Measurements from ENCODE around the gene CRIM1. TPM values are rescaled to one million over a fixed set of nuclear protein-coding genes. Genes with fewer than 3 reads are reported as not detected.

Gene CRIM1
- total and polyA plus RNA-seq, 5 donors from 2014 or later: 0.15 to 2.7 (median 0.74) TPM

DNA sequence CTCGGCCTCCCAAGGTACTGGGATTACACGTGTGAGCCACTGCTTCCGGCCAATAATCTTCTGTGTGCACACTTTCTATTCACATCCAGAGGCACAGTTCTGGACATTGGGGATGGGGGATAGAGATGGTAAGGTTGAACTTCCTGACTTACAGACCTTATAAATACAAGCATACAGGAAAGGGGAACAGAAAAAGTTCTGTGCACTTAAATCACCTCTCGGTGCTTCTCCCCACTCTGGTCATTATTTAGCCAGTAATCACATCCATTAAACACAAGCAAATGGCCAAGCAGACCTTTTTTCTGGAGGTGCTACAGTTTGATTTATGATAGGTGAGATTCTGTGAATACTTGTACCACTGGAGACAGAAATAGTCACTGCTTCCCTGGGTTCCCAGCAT, 110.6 kb downstream of the CRIM1 start:
- Mint-ChIP-seq H3K27ac (no peak overlapping the region), H3K4me1 (peaks cover 0 to 11% (median 4%) of the 10 kb centered on the region in 4 donors), H3K36me3 (no peaks in the 10 kb centered on the region), H3K4me3 (no peak overlapping the region), H3K9me3 (peaks cover 0 to 4% (median 0%) of the 10 kb centered on the region in 7 donors), H3K27me3 (no peaks in the 10 kb centered on the region)
- Histone ChIP-seq H3K9me3 (ENCODE audit: control insufficient read depth in 2 of 2, low read length in 2 of 2) (no peaks in the 10 kb centered on the region), H3K4me3 (ENCODE audit: low read depth, low read length) (no peak overlapping the region), H3K27ac (ENCODE audit: insufficient read depth, low read length, poor library complexity, severe bottlenecking) (no peak overlapping the region), H3K4me1 (ENCODE audit: control insufficient read depth, insufficient read depth, low read length, poor library complexity, severe bottlenecking) (peaks cover 4% of the 10 kb centered on the region), H3K36me3 (ENCODE audit: control insufficient read depth, insufficient read depth, low read length) (no peaks in the 10 kb centered on the region), H3K27me3 (ENCODE audit: control insufficient read depth, insufficient read depth, low read length) (no peaks in the 10 kb centered on the region)
- DNase-seq (no peak), ATAC-seq (ENCODE audit: low read depth in 2 of 2) (no peak)

DNA sequence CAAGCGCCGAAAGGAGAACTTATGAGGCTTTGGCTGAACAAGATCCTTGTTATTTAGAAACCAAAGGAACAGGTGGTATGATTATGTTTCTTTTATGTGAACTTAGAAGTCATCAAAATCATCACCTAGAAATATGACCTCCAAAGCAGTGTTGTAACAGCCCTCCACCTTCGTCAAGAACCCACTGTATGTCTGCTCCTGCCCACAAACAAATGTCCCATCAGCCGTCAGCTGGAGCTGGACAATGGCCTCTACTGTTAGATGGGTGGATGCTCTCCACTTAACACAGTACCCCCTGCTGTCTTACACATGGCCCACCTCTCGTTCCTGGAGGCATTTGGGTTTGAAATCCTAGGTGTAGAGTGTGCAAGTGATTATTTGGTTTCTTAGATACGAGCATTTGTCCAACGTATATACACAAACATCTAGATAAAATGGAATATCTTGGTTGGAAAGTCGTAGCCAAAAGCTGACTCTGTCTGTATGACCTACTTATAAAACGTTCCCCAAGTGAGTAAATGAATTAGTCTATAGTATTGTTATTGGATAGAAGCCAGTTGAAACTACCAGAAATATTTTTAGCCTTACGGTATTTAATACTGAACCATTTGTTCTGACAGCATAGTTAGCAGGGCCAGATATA, 113.0 kb downstream of the CRIM1 start:
- Histone ChIP-seq H3K27ac (ENCODE audit: insufficient read depth, low read length, poor library complexity, severe bottlenecking) (no peak overlapping the region), H3K9me3 (ENCODE audit: control insufficient read depth in 2 of 2, low read length in 2 of 2) (peaks cover 0 to 2% of the 10 kb centered on the region in 2 experiments), H3K4me3 (ENCODE audit: low read depth, low read length) (no peak overlapping the region), H3K27me3 (ENCODE audit: control insufficient read depth, insufficient read depth, low read length) (no peaks in the 10 kb centered on the region), H3K36me3 (ENCODE audit: control insufficient read depth, insufficient read depth, low read length) (no peaks in the 10 kb centered on the region), H3K4me1 (ENCODE audit: control insufficient read depth, insufficient read depth, low read length, poor library complexity, severe bottlenecking) (no peaks in the 10 kb centered on the region)
- Mint-ChIP-seq H3K9me3 (peaks cover 0 to 11% (median 4%) of the 10 kb centered on the region in 7 donors), H3K36me3 (no peaks in the 10 kb centered on the region), H3K4me1 (no peaks in the 10 kb centered on the region), H3K27me3 (no peaks in the 10 kb centered on the region), H3K4me3 (no peak overlapping the region), H3K27ac (no peak overlapping the region)
- ATAC-seq (ENCODE audit: low read depth in 2 of 2) (no peak), DNase-seq (no peak)

DNA sequence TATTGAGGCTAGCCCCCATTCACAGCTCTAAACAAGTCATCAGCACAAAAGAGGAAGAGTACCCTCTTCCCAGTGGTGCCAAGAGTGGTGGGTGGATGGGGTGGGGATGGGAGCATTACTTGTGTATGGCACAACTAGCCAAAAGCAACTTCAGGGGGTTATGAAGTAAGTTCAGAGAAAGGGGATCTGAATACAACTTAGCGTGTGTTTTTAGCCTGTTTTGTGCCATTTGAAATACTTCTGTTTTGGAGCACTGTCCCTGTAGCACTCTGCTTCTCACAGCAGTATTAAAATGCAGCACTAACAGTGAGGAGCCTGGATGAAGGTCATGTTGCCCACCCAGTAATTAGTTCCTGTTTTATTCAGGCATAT, 113.5 kb downstream of the CRIM1 start:
- Mint-ChIP-seq H3K4me3 (no peak overlapping the region), H3K4me1 (no peaks in the 10 kb centered on the region), H3K27ac (no peak overlapping the region), H3K27me3 (no peaks in the 10 kb centered on the region), H3K9me3 (peaks cover 0 to 15% (median 4%) of the 10 kb centered on the region in 7 donors), H3K36me3 (no peaks in the 10 kb centered on the region)
- Histone ChIP-seq H3K4me1 (ENCODE audit: control insufficient read depth, insufficient read depth, low read length, poor library complexity, severe bottlenecking) (no peaks in the 10 kb centered on the region), H3K4me3 (ENCODE audit: low read depth, low read length) (no peak overlapping the region), H3K36me3 (ENCODE audit: control insufficient read depth, insufficient read depth, low read length) (no peaks in the 10 kb centered on the region), H3K27ac (ENCODE audit: insufficient read depth, low read length, poor library complexity, severe bottlenecking) (no peak overlapping the region), H3K9me3 (ENCODE audit: control insufficient read depth in 2 of 2, low read length in 2 of 2) (peaks cover 2 to 6% of the 10 kb centered on the region in 2 experiments), H3K27me3 (ENCODE audit: control insufficient read depth, insufficient read depth, low read length) (no peaks in the 10 kb centered on the region)
- no peak for ATAC-seq (ENCODE audit: low read depth in 2 of 2)
- no peak for DNase-seq

DNA sequence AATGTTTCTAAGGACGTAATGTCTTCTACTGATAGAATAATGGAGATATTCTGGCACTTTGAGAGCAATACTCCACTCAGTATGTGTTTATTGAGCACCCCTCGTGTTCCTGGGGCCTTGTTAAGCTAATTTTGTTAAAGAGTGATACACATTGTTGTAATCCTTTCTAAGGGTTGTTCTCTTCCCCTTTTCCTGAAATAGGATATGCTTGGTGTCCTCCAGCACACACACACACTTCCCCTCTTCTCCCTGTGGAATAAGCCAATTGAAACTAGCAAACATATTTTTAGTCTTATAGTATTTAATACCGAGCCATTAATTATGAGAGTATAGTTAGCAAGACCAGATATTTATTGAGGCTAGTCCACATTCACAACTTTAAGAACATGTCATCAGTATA, 114.1 kb downstream of the CRIM1 start:
- Mint-ChIP-seq H3K36me3 (no peaks in the 10 kb centered on the region), H3K27ac (no peak overlapping the region), H3K4me3 (no peak overlapping the region), H3K4me1 (no peaks in the 10 kb centered on the region), H3K27me3 (no peaks in the 10 kb centered on the region), H3K9me3 (peaks cover 0 to 18% (median 4%) of the 10 kb centered on the region in 7 donors)
- no peak overlapping the region for H3K27ac ChIP-seq (ENCODE audit: insufficient read depth, low read length, poor library complexity, severe bottlenecking)
- no peak overlapping the region for H3K4me3 ChIP-seq (ENCODE audit: low read depth, low read length)
- H3K4me1 ChIP-seq (ENCODE audit: control insufficient read depth, insufficient read depth, low read length, poor library complexity, severe bottlenecking): no peaks in the 10 kb centered on the region
- H3K27me3 ChIP-seq (ENCODE audit: control insufficient read depth, insufficient read depth, low read length): no peaks in the 10 kb centered on the region
- H3K9me3 ChIP-seq (ENCODE audit: control insufficient read depth in 2 of 2, low read length in 2 of 2): peaks cover 7 to 8% of the 10 kb centered on the region in 2 experiments
- ATAC-seq (ENCODE audit: low read depth in 2 of 2) (no peak), DNase-seq (no peak)
- H3K36me3 ChIP-seq (ENCODE audit: control insufficient read depth, insufficient read depth, low read length): no peaks in the 10 kb centered on the region

DNA sequence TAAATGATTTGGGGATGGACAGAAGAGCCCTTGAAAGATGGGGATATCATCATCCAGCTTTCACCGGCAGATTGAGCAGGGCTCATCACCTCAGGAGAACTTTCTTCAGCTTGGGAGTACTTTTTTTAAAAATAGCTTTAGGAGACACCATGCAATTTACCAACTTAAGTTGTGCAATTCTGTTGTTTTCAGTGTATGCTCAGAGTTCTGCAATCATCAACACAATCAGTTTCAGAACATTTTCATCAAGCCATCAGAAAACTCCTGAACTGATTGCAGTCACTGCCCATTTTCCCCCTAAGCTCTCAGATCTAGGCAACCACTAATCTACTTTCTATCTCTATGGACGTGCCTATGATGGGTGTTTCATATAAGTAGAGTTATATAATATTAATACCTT, 117.7 kb downstream of the CRIM1 start:
- H3K4me1 Mint-ChIP-seq: no peaks in the 10 kb centered on the region
- DNase-seq (no peak), ATAC-seq (ENCODE audit: low read depth in 2 of 2) (no peak)
- H3K36me3 ChIP-seq (ENCODE audit: control insufficient read depth, insufficient read depth, low read length): no peaks in the 10 kb centered on the region
- H3K9me3 Mint-ChIP-seq: peaks cover 4 to 47% (median 14%) of the 10 kb centered on the region in 7 donors
- peaks cover 7% of the 10 kb centered on the region for H3K36me3 Mint-ChIP-seq
- no peaks in the 10 kb centered on the region for H3K27me3 ChIP-seq (ENCODE audit: control insufficient read depth, insufficient read depth, low read length)
- peaks cover 18 to 28% of the 10 kb centered on the region in 2 experiments for H3K9me3 ChIP-seq (ENCODE audit: control insufficient read depth in 2 of 2, low read length in 2 of 2)
- no peaks in the 10 kb centered on the region for H3K4me1 ChIP-seq (ENCODE audit: control insufficient read depth, insufficient read depth, low read length, poor library complexity, severe bottlenecking)
- no peak overlapping the region for H3K27ac Mint-ChIP-seq
- H3K4me3 ChIP-seq (ENCODE audit: low read depth, low read length): no peak overlapping the region
- no peak overlapping the region for H3K27ac ChIP-seq (ENCODE audit: insufficient read depth, low read length, poor library complexity, severe bottlenecking)
- no peaks in the 10 kb centered on the region for H3K27me3 Mint-ChIP-seq
- no peak overlapping the region for H3K4me3 Mint-ChIP-seq

DNA sequence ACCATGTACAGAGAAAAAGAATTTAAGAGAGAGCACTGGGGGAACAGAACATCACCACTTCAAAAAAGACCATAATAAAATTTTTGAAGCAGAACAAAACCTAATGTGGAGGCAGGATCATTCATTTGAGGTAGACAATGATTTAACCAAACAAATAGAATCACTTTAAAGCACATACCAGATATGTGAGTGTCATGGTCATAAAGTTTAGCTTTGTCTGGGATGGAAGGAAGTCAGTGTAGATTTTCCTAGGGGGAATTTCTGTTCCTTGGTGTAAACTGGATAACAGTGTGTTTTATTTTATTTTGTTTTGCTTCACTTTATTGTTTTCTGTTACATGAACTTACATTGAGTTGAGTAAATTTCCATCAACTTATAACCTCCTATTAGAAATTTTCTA, 120.8 kb downstream of the CRIM1 start:
- H3K4me1 Mint-ChIP-seq: peaks cover 0 to 6% (median 0%) of the 10 kb centered on the region in 4 donors
- peaks cover 7% of the 10 kb centered on the region for H3K36me3 Mint-ChIP-seq
- no peak for DNase-seq
- H3K4me3 ChIP-seq (ENCODE audit: low read depth, low read length): no peak overlapping the region
- H3K36me3 ChIP-seq (ENCODE audit: control insufficient read depth, insufficient read depth, low read length): no peaks in the 10 kb centered on the region
- peaks cover 4 to 47% (median 14%) of the 10 kb centered on the region in 7 donors for H3K9me3 Mint-ChIP-seq
- ATAC-seq (ENCODE audit: low read depth in 2 of 2): no peak
- H3K27me3 ChIP-seq (ENCODE audit: control insufficient read depth, insufficient read depth, low read length): no peaks in the 10 kb centered on the region
- H3K27ac ChIP-seq (ENCODE audit: insufficient read depth, low read length, poor library complexity, severe bottlenecking): no peak overlapping the region
- H3K4me1 ChIP-seq (ENCODE audit: control insufficient read depth, insufficient read depth, low read length, poor library complexity, severe bottlenecking): no peaks in the 10 kb centered on the region
- H3K27ac Mint-ChIP-seq: no peak overlapping the region
- no peak overlapping the region for H3K4me3 Mint-ChIP-seq
- H3K9me3 ChIP-seq (ENCODE audit: control insufficient read depth in 2 of 2, low read length in 2 of 2): peaks cover 18 to 28% of the 10 kb centered on the region in 2 experiments
- H3K27me3 Mint-ChIP-seq: no peaks in the 10 kb centered on the region

DNA sequence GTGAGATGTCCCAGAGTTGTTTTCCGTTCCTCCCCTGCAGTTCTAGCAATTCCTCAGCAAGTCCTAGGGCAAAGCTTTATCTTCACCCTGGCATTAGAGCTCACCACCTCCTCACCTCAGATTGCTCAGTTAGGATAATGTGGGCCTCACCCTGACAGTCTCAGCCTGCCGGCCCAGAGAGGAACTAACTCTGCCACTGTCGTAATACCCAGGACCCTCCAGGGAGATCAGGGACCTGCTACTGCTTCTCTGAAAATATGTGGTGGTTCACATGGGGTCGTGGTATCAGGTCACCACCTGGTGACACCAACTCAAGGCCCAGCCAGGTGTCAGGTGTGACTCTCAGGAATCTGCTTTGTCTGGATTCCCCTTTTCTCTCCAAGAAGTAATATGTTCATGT, 121.7 kb downstream of the CRIM1 start:
- peaks cover 4 to 45% (median 14%) of the 10 kb centered on the region in 7 donors for H3K9me3 Mint-ChIP-seq
- Histone ChIP-seq H3K27me3 (ENCODE audit: control insufficient read depth, insufficient read depth, low read length) (no peaks in the 10 kb centered on the region), H3K27ac (ENCODE audit: insufficient read depth, low read length, poor library complexity, severe bottlenecking) (no peak overlapping the region), H3K4me1 (ENCODE audit: control insufficient read depth, insufficient read depth, low read length, poor library complexity, severe bottlenecking) (no peaks in the 10 kb centered on the region), H3K4me3 (ENCODE audit: low read depth, low read length) (no peak overlapping the region), H3K36me3 (ENCODE audit: control insufficient read depth, insufficient read depth, low read length) (no peaks in the 10 kb centered on the region), H3K9me3 (ENCODE audit: control insufficient read depth in 2 of 2, low read length in 2 of 2) (peaks cover 18 to 28% of the 10 kb centered on the region in 2 experiments)
- DNase-seq (no peak), ATAC-seq (ENCODE audit: low read depth in 2 of 2) (no peak)
- H3K27me3 Mint-ChIP-seq: no peaks in the 10 kb centered on the region
- no peak overlapping the region for H3K4me3 Mint-ChIP-seq
- H3K4me1 Mint-ChIP-seq: peaks cover 0 to 11% (median 5%) of the 10 kb centered on the region in 4 donors
- H3K27ac Mint-ChIP-seq: no peak overlapping the region
- peaks cover 7% of the 10 kb centered on the region for H3K36me3 Mint-ChIP-seq

DNA sequence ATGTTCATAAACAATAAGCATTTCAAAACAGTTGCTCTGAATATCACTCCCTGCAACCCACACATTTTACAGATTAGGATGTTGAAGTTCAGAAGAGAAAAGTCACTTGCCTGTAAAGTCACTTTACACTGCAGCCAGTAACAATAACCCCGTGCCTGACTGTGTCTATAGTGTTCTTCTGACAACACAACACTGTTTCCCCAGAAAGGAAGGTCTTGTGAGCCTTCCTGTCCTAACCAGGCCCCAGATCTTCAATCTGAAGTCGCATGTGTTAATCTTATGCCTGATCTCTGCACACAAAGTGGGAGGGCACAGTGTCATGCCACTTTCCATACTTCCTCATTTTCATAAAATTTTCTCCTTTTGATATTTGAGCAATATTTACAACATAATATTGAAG, 122.2 kb downstream of the CRIM1 start:
- no peaks in the 10 kb centered on the region for H3K27me3 Mint-ChIP-seq
- ATAC-seq (ENCODE audit: low read depth in 2 of 2) (no peak), DNase-seq (no peak)
- H3K4me3 Mint-ChIP-seq: no peak overlapping the region
- Histone ChIP-seq H3K4me1 (ENCODE audit: control insufficient read depth, insufficient read depth, low read length, poor library complexity, severe bottlenecking) (no peaks in the 10 kb centered on the region), H3K27me3 (ENCODE audit: control insufficient read depth, insufficient read depth, low read length) (no peaks in the 10 kb centered on the region), H3K36me3 (ENCODE audit: control insufficient read depth, insufficient read depth, low read length) (no peaks in the 10 kb centered on the region), H3K27ac (ENCODE audit: insufficient read depth, low read length, poor library complexity, severe bottlenecking) (no peak overlapping the region), H3K4me3 (ENCODE audit: low read depth, low read length) (no peak overlapping the region), H3K9me3 (ENCODE audit: control insufficient read depth in 2 of 2, low read length in 2 of 2) (peaks cover 18 to 28% of the 10 kb centered on the region in 2 experiments)
- peaks cover 0 to 11% (median 5%) of the 10 kb centered on the region in 4 donors for H3K4me1 Mint-ChIP-seq
- H3K27ac Mint-ChIP-seq: no peak overlapping the region
- H3K9me3 Mint-ChIP-seq: peaks cover 4 to 43% (median 14%) of the 10 kb centered on the region in 7 donors
- peaks cover 7% of the 10 kb centered on the region for H3K36me3 Mint-ChIP-seq
